K562 (cell line): ENCODE results near the gene PAX5. TPM values are rescaled to one million over a fixed set of nuclear protein-coding genes. Genes with fewer than 3 reads are reported as not detected.
A peak's percentile ranks its signal among the peaks of the same experiment; 100 is the strongest.

Source experiments
- ASH1L ChIP-seq: fragments of 450-650 bp; IDR thresholded peaks from 2 replicates; pipeline ENCODE4 v1.6.1; 2018; ENCODE audit warnings: borderline replicate concordance, mild to moderate bottlenecking, low read depth; ENCODE audit not compliant: partially characterized antibody
- HDGF ChIP-seq: fragments of 450-650 bp; IDR thresholded peaks from 2 replicates; pipeline ENCODE4 v1.6.1; 2016
- HMG20B ChIP-seq: fragments of 250-450 bp; sonication (Bioruptor Pico); IDR thresholded peaks from 2 replicates; pipeline ENCODE4 v1.5.0; 2021; ENCODE audit warnings: mild to moderate bottlenecking
- MCM5 ChIP-seq: fragments of 450-650 bp; IDR thresholded peaks from 2 replicates; pipeline ENCODE4 v1.6.1; 2016; ENCODE audit warnings: low read depth
- MIER1 ChIP-seq: fragments of 450-650 bp; IDR thresholded peaks from 2 replicates; pipeline ENCODE4 v1.6.1; 2016; ENCODE audit warnings: antibody characterized with exemption, mild to moderate bottlenecking, low read depth
- MYC ChIP-seq, 2 experiments: fragments of 250-450 bp in 1 of 2; sonication (Bioruptor Pico) in 1 of 2; IDR thresholded peaks; 2 replicates each; pipeline versions ENCODE4 v1.5.1 to v1.6.1; 2012 to 2021; ENCODE audit warnings: low read depth in 2 of 2, borderline replicate concordance in 1 of 2, improper control_type of control experiment in 1 of 2, low read length in 1 of 2, mild to moderate bottlenecking in 1 of 2, moderate library complexity in 1 of 2
- RAD51 ChIP-seq: fragments of 450-650 bp; IDR thresholded peaks from 2 replicates; pipeline ENCODE4 v1.7.1; 2016; ENCODE audit warnings: low read depth, mild to moderate bottlenecking, borderline replicate concordance
- RHOXF2B ChIP-seq: fragments of 250-450 bp; sonication (Bioruptor Pico); conservative IDR thresholded peaks from 2 replicates; pipeline ENCODE4 v1.5.1; 2021
- SMARCA4 ChIP-seq: fragments of 450-650 bp; IDR thresholded peaks from 2 replicates; pipeline ENCODE4 v1.6.1; 2016
- SREBF2 ChIP-seq: sonication (generic); formaldehyde crosslinking; IDR thresholded peaks from 2 replicates; pipeline ENCODE4 v1.4.0; 2020; ENCODE audit warnings: mild to moderate bottlenecking, missing genetic modification reagents
- ZNF146 ChIP-seq: IDR thresholded peaks from one replicate; pipeline ENCODE4 v1.6.1; 2018; ENCODE audit warnings: missing compliant biosample characterization; ENCODE audit not compliant: unreplicated experiment
- ZNF445 ChIP-seq: fragments of 250-450 bp; sonication (Bioruptor Pico); IDR thresholded peaks from 2 replicates; pipeline ENCODE4 v1.4.0; 2020; ENCODE audit warnings: low read depth, mild to moderate bottlenecking, moderate library complexity
- ZZZ3 ChIP-seq: fragments of 450-650 bp; IDR thresholded peaks from 2 replicates; pipeline ENCODE4 v1.6.1; 2016; ENCODE audit warnings: antibody characterized with exemption, mild to moderate bottlenecking, moderate library complexity
- polyA plus RNA-seq, 8 experiments: library from polyadenylated mRNA; depleted of rRNA in 4 of 8; stranded (reverse) in 5 of 8; unstranded in 3 of 8; fragments of >200 nt; fragmentation: Nextera tagmentation in 2 of 8; fragmentation: Illumina TruSeq in 1 of 8; extraction: Ambion mirVana in 2 of 8; extraction: Trizol in 1 of 8; gene quantifications; 2 replicates each; pipeline versions ENCODE4 v1.2.1 to v1.2.3, GENCODE V29; 2011 to 2014; ENCODE audit warnings: inconsistent platforms in 1 of 8, missing spikeins in 1 of 8
- total RNA-seq, 7 experiments: library from RNA; depleted of rRNA in 6 of 7; stranded (reverse); fragments of >200 nt in 6 of 7; fragmentation: Illumina TruSeq in 2 of 7; extraction: Trizol in 2 of 7; gene quantifications; 2 replicates each; pipeline versions ENCODE4 v1.2.1 to v1.2.3, GENCODE V29; 2011 to 2021; ENCODE audit warnings: low replicate concordance in 1 of 7
- TF ChIP-seq, protein P1 (sequence below): fragments of 450-650 bp; IDR thresholded peaks from 2 replicates; pipeline ENCODE4 v1.6.1; 2016; ENCODE audit warnings: antibody characterized with exemption
- TF ChIP-seq, protein P2 (sequence below): fragments of 450-650 bp; formaldehyde crosslinking; IDR thresholded peaks from 2 replicates; pipeline ENCODE4 v1.4.0; 2022; ENCODE audit warnings: missing genetic modification characterization
- TF ChIP-seq, protein P3 (sequence below): sonication (generic); formaldehyde crosslinking; IDR thresholded peaks from 2 replicates; pipeline ENCODE4 v1.8.0; 2022; ENCODE audit warnings: mild to moderate bottlenecking, low read depth, missing genetic modification reagents
- TF ChIP-seq, protein P4 (sequence below): fragments of 450-650 bp; formaldehyde crosslinking; IDR thresholded peaks from 2 replicates; pipeline ENCODE4 v1.4.0; 2020; ENCODE audit warnings: mild to moderate bottlenecking, moderate library complexity
- TF ChIP-seq, protein P5 (sequence below): fragments of 200-800 bp; sonication (Bioruptor generic); IDR thresholded peaks from 2 replicates; pipeline ENCODE4 v1.6.1; 2017; ENCODE audit warnings: missing genetic modification characterization, missing compliant biosample characterization
- TF ChIP-seq, protein P6 (sequence below): sonication (generic); formaldehyde crosslinking; IDR thresholded peaks from 2 replicates; pipeline ENCODE4 v1.9.0; 2022; ENCODE audit warnings: mild to moderate bottlenecking, missing genetic modification reagents

Gene PAX5
- total and polyA plus RNA-seq, 9 of the 15 experiments (the other 6 are each of a cell fraction or from before 2014, with no cell fraction given) = 0.03 to 0.09 TPM; not detected in 7

DNA sequence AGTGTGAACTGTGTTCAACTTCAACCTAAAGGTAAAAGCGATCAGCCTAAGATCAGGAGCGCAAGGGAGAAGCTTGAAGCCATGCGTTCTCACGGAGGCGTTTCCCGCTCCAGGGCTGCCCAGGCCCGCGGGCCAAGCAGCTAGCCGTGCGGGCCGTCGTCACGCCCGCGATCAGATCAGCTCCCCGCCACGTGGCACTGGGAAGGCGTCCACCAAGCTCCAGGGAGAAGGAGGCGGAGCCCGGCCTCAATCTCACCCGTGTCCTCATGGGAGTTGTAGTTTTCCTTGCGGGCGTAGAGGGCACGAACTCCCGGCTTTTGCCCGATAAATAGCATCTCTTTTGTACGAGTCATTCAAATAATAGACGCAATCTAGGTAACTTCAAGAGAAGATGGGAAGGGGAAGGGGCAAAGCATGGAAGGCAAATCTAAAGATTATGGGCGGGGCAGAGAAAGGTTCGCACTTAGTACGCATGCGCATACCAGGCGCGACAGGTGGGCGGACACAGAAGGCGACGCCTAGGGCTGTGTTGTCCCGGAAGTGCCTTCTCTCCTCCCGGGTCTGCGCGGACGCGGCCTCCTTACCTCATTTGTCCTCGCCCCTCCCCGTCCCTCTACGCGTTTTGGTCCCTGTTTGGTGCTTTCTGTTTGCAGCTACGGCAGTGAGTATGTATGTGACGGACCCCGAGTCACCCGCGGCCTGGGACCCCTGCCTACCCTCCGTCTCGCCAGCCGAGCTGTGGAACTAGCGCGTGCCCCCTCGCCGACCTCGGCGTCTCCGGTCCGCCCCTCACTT lies 45.5 kb upstream of the PAX5 start (continued):
- TF ChIP-seq HMG20B (CRISPR knock-in tag) (no peak), MYC (IDR thresholded peaks at IDR 0.05; ENCODE audit: low read depth, low read length) (peak; percentile 95), MYC (CRISPR knock-in tag; IDR thresholded peaks at IDR 0.05; ENCODE audit: borderline replicate concordance, low read depth) (peak; percentile 42; the same call in 1 of the 2 replicates), MCM5 (no peak), ZZZ3 (no peak), RAD51 (peak; percentile 59; the same call in 1 of the 2 replicates), HDGF (no peak), ZNF146 (CRISPR knock-in tag) (no peak), RHOXF2B (no peak), SREBF2 (CRISPR knock-in tag) (no peak), MIER1 (no peak), ZNF445 (CRISPR knock-in tag) (no peak), SMARCA4 (no peak), ASH1L (peak; percentile 48)
- TF ChIP-seq, protein P1, sequence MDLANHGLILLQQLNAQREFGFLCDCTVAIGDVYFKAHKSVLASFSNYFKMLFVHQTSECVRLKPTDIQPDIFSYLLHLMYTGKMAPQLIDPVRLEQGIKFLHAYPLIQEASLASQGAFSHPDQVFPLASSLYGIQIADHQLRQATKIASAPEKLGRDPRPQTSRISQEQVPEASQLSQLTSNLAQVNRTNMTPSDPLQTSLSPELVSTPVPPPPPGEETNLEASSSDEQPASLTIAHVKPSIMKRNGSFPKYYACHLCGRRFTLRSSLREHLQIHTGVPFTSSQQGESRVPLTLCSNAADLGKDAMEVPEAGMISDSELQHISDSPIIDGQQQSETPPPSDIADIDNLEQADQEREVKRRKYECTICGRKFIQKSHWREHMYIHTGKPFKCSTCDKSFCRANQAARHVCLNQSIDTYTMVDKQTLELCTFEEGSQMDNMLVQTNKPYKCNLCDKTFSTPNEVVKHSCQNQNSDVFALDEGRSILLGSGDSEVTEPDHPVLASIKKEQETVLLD = peak; percentile 95
- TF ChIP-seq, protein P2, sequence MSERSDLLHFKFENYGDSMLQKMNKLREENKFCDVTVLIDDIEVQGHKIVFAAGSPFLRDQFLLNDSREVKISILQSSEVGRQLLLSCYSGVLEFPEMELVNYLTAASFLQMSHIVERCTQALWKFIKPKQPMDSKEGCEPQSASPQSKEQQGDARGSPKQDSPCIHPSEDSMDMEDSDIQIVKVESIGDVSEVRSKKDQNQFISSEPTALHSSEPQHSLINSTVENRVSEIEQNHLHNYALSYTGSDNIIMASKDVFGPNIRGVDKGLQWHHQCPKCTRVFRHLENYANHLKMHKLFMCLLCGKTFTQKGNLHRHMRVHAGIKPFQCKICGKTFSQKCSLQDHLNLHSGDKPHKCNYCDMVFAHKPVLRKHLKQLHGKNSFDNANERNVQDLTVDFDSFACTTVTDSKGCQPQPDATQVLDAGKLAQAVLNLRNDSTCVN (CRISPR knock-in tag) = no peak
- TF ChIP-seq, protein P3, sequence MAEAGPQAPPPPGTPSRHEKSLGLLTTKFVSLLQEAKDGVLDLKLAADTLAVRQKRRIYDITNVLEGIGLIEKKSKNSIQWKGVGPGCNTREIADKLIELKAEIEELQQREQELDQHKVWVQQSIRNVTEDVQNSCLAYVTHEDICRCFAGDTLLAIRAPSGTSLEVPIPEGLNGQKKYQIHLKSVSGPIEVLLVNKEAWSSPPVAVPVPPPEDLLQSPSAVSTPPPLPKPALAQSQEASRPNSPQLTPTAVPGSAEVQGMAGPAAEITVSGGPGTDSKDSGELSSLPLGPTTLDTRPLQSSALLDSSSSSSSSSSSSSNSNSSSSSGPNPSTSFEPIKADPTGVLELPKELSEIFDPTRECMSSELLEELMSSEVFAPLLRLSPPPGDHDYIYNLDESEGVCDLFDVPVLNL (CRISPR knock-in tag) = peak; percentile 77; the same call in 1 of the 2 replicates
- TF ChIP-seq, protein P4, sequence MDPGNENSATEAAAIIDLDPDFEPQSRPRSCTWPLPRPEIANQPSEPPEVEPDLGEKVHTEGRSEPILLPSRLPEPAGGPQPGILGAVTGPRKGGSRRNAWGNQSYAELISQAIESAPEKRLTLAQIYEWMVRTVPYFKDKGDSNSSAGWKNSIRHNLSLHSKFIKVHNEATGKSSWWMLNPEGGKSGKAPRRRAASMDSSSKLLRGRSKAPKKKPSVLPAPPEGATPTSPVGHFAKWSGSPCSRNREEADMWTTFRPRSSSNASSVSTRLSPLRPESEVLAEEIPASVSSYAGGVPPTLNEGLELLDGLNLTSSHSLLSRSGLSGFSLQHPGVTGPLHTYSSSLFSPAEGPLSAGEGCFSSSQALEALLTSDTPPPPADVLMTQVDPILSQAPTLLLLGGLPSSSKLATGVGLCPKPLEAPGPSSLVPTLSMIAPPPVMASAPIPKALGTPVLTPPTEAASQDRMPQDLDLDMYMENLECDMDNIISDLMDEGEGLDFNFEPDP (CRISPR knock-in tag) = no peak
- TF ChIP-seq, protein P5, sequence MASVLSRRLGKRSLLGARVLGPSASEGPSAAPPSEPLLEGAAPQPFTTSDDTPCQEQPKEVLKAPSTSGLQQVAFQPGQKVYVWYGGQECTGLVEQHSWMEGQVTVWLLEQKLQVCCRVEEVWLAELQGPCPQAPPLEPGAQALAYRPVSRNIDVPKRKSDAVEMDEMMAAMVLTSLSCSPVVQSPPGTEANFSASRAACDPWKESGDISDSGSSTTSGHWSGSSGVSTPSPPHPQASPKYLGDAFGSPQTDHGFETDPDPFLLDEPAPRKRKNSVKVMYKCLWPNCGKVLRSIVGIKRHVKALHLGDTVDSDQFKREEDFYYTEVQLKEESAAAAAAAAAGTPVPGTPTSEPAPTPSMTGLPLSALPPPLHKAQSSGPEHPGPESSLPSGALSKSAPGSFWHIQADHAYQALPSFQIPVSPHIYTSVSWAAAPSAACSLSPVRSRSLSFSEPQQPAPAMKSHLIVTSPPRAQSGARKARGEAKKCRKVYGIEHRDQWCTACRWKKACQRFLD (CRISPR knock-in tag) = no peak; the same call in 1 of the 2 replicates
- TF ChIP-seq, protein P6, sequence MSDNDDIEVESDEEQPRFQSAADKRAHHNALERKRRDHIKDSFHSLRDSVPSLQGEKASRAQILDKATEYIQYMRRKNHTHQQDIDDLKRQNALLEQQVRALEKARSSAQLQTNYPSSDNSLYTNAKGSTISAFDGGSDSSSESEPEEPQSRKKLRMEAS (CRISPR knock-in tag) = peak; percentile 99
